ENCODE measurements around the gene NTM. TPM values are rescaled to one million over a fixed set of nuclear protein-coding genes. Genes with fewer than 3 reads are reported as not detected.

Gene NTM
- total RNA-seq, 2 donors from 2014 or later = 1.7 to 3.6 TPM

DNA sequence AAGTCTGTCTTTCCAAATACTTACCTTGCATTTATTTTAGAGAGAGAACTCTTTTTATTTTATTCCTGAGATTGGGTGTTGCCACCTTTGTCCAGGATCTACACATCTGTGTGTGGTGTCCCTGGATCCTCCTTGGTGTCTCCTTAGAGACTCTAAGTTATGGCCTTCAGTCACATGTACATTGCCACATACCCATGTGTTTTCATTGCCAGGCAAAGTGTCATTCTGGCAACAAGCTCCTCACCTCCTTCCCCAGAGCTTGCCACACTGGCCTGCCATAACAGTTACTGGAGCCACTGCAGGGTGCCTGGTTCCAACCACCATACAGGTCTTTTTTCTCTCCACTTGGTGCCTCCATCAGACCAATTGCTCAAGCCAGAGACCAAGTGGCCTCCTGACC, 379.7 kb downstream of the NTM start:
- no peak for DNase-seq
- no peak overlapping the region for H3K9ac ChIP-seq (ENCODE audit: extremely low read depth, low read length, poor library complexity, severe bottlenecking)
- H3K27me3 ChIP-seq (ENCODE audit: control insufficient read depth, insufficient read depth, low read length, poor library complexity, severe bottlenecking) = no peaks in the 10 kb centered on the region
- no peaks in the 10 kb centered on the region for H3K9me3 ChIP-seq (ENCODE audit: control insufficient read depth, low read length)
- H3K27me3 Mint-ChIP-seq (ENCODE audit: insufficient read depth) = no peaks in the 10 kb centered on the region
- H3K4me3 ChIP-seq (ENCODE audit: low read length) = no peak overlapping the region
- no peak overlapping the region for H3K27ac Mint-ChIP-seq
- H3K4me3 Mint-ChIP-seq = no peak overlapping the region
- no peaks in the 10 kb centered on the region for H3K36me3 Mint-ChIP-seq (ENCODE audit: low read depth)
- H3K36me3 ChIP-seq (ENCODE audit: control insufficient read depth, insufficient read depth, low read length) = no peaks in the 10 kb centered on the region
- H3K4me1 Mint-ChIP-seq = no peaks in the 10 kb centered on the region
- no peak overlapping the region for H3K27ac ChIP-seq (ENCODE audit: low read depth, low read length)
- H3K4me1 ChIP-seq (ENCODE audit: control insufficient read depth, insufficient read depth, low read length) = no peaks in the 10 kb centered on the region
- TF ChIP-seq, protein P1, sequence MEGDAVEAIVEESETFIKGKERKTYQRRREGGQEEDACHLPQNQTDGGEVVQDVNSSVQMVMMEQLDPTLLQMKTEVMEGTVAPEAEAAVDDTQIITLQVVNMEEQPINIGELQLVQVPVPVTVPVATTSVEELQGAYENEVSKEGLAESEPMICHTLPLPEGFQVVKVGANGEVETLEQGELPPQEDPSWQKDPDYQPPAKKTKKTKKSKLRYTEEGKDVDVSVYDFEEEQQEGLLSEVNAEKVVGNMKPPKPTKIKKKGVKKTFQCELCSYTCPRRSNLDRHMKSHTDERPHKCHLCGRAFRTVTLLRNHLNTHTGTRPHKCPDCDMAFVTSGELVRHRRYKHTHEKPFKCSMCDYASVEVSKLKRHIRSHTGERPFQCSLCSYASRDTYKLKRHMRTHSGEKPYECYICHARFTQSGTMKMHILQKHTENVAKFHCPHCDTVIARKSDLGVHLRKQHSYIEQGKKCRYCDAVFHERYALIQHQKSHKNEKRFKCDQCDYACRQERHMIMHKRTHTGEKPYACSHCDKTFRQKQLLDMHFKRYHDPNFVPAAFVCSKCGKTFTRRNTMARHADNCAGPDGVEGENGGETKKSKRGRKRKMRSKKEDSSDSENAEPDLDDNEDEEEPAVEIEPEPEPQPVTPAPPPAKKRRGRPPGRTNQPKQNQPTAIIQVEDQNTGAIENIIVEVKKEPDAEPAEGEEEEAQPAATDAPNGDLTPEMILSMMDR (conservative IDR thresholded peaks at IDR 0.05) = no peak
- H3K9me3 Mint-ChIP-seq = peaks cover 2% of the 10 kb centered on the region

DNA sequence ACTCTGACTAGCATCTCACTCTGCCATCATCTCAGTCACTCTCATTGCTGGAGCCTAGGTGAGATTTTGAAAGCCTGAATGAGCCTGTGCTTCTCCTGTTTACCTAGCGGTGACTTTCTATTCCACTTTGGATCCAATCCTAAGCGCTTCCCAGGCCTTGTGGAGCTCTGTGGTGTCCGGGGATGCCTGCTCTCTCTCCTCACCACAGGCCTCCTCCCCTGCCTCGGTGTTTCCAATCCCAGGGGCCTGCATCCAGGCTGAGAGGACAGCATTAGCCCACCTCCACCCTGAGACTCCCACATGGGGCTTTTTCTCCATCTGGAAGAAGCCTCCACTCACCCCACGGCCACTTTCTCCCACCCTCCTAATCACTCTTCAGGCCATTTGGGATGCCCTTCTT, 380.3 kb downstream of the NTM start:
- H3K4me3 ChIP-seq (ENCODE audit: low read length) = no peak overlapping the region
- H3K9me3 Mint-ChIP-seq = peaks cover 2% of the 10 kb centered on the region
- H3K4me1 ChIP-seq (ENCODE audit: control insufficient read depth, insufficient read depth, low read length) = no peaks in the 10 kb centered on the region
- TF ChIP-seq, protein P1 (conservative IDR thresholded peaks at IDR 0.05) = no peak
- no peak overlapping the region for H3K27ac ChIP-seq (ENCODE audit: low read depth, low read length)
- no peak overlapping the region for H3K27ac Mint-ChIP-seq
- no peaks in the 10 kb centered on the region for H3K27me3 Mint-ChIP-seq (ENCODE audit: insufficient read depth)
- no peaks in the 10 kb centered on the region for H3K9me3 ChIP-seq (ENCODE audit: control insufficient read depth, low read length)
- 83 to 87% methylated on average over 1 to 5 of the region's 5 CpGs for WGBS, 2 experiments (ENCODE audit: insufficient coverage in 1 of 2, insufficient read length in 1 of 2)
- H3K27me3 ChIP-seq (ENCODE audit: control insufficient read depth, insufficient read depth, low read length, poor library complexity, severe bottlenecking) = no peaks in the 10 kb centered on the region
- H3K4me3 Mint-ChIP-seq = no peak overlapping the region
- no peak for DNase-seq
- H3K36me3 ChIP-seq (ENCODE audit: control insufficient read depth, insufficient read depth, low read length) = no peaks in the 10 kb centered on the region
- H3K36me3 Mint-ChIP-seq (ENCODE audit: low read depth) = no peaks in the 10 kb centered on the region
- H3K4me1 Mint-ChIP-seq = no peaks in the 10 kb centered on the region
- H3K9ac ChIP-seq (ENCODE audit: extremely low read depth, low read length, poor library complexity, severe bottlenecking) = no peak overlapping the region

DNA sequence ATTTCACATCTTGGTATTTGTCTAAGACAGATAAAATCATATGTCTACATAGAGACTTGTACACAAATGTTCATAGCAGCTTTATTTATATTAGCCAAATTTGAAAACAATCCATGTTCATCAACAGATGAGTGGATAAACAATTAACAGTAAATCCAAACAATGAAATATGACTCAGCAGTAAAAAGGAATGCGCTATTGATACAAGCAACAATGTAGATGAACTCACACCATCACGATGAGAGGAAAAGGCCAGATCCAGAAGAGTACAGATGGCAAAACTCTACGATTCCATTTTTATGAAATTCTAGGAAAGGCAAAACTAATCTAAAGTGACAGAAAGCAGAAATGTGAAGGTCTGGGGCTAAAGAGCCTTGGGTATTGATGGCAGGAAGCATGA, 384.3 kb downstream of the NTM start:
- WGBS, 2 experiments (ENCODE audit: insufficient coverage in 1 of 2, insufficient read length in 1 of 2) = 93 to 97% methylated on average over 3 of the region's 3 CpGs
- Histone ChIP-seq H3K4me3 (ENCODE audit: low read length) (no peak overlapping the region), H3K9ac (ENCODE audit: extremely low read depth, low read length, poor library complexity, severe bottlenecking) (no peak overlapping the region), H3K36me3 (ENCODE audit: control insufficient read depth, insufficient read depth, low read length) (no peaks in the 10 kb centered on the region), H3K4me1 (ENCODE audit: control insufficient read depth, insufficient read depth, low read length) (no peaks in the 10 kb centered on the region), H3K27me3 (ENCODE audit: control insufficient read depth, insufficient read depth, low read length, poor library complexity, severe bottlenecking) (no peaks in the 10 kb centered on the region), H3K27ac (ENCODE audit: low read depth, low read length) (no peak overlapping the region), H3K9me3 (ENCODE audit: control insufficient read depth, low read length) (no peaks in the 10 kb centered on the region)
- H3K4me3 Mint-ChIP-seq = no peak overlapping the region
- peaks cover 2% of the 10 kb centered on the region for H3K9me3 Mint-ChIP-seq
- no peak overlapping the region for H3K27ac Mint-ChIP-seq
- no peak for DNase-seq
- no peaks in the 10 kb centered on the region for H3K27me3 Mint-ChIP-seq (ENCODE audit: insufficient read depth)
- no peaks in the 10 kb centered on the region for H3K36me3 Mint-ChIP-seq (ENCODE audit: low read depth)
- TF ChIP-seq, protein P1 (conservative IDR thresholded peaks at IDR 0.05) = no peak
- no peaks in the 10 kb centered on the region for H3K4me1 Mint-ChIP-seq
